ENCODE results near the gene LCN6.

- no peak for TF ChIP-seq CTCF (IDR thresholded peaks at IDR 0.05)
- no peak for TF ChIP-seq POLR2AphosphoS5 (IDR thresholded peaks at IDR 0.05)
- no peak for TF ChIP-seq POLR2A (IDR thresholded peaks at IDR 0.05)
- no peak for TF ChIP-seq EP300 (IDR thresholded peaks at IDR 0.05)
Observed at GRCh38 chr9:136698635-136699246, 49.6 kb downstream of the LCN6 start.

All from upper lobe of left lung (tissue), 4 donors.